Measurements from ENCODE around the gene HBD.

The HBD gene

DNA sequence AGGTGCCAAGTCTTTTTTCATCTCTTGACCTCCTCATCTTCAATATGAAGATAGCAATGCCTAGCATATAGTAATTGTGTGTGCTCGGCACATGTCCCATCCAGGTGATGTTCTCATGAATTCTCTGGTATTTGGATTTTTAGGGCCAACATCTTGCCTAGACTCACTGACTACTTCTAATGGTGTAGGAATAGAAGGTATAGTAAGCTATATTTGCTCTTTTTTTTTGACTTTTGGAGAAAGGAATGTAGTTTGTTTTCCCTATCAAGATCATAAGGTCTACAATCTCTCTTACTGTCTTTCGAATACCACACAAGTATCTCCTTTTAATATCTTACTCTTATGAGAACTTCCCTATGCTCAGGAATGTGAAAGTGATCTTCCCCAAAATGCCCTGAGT, 3.2 kb downstream of the HBD start:
- H3K4me3 ChIP-seq (ENCODE audit: low read depth, low read length): no peak overlapping the region

DNA sequence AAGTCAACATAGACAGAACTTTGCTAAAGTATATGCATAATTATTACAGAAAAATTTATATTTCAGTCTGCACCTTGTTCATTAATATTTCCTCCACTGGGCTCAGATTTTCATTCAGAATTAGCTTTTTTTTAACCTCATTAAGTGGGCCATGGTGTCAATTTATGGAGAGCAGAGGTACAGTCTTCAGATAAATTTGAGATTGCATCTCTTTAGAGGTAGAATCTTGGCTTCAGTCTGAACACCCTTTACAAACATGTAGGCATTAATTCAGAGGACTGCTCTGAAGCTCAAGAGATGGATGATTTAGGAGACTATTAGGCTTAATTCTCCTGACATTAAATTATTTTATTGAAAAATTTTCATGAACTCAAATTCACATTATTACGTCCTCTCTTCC, 4.0 kb downstream of the HBD start:
- TF ChIP-seq, protein P1, sequence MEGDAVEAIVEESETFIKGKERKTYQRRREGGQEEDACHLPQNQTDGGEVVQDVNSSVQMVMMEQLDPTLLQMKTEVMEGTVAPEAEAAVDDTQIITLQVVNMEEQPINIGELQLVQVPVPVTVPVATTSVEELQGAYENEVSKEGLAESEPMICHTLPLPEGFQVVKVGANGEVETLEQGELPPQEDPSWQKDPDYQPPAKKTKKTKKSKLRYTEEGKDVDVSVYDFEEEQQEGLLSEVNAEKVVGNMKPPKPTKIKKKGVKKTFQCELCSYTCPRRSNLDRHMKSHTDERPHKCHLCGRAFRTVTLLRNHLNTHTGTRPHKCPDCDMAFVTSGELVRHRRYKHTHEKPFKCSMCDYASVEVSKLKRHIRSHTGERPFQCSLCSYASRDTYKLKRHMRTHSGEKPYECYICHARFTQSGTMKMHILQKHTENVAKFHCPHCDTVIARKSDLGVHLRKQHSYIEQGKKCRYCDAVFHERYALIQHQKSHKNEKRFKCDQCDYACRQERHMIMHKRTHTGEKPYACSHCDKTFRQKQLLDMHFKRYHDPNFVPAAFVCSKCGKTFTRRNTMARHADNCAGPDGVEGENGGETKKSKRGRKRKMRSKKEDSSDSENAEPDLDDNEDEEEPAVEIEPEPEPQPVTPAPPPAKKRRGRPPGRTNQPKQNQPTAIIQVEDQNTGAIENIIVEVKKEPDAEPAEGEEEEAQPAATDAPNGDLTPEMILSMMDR (IDR thresholded peaks at IDR 0.05; ENCODE audit: low read depth, low read length): no peak
- no peak overlapping the region for H3K4me3 ChIP-seq (ENCODE audit: low read depth, low read length)

More for the DNA sequence above, 3.2 kb downstream of the HBD start:
- TF ChIP-seq, protein P1 (IDR thresholded peaks at IDR 0.05; ENCODE audit: low read depth, low read length): no peak

DNA sequence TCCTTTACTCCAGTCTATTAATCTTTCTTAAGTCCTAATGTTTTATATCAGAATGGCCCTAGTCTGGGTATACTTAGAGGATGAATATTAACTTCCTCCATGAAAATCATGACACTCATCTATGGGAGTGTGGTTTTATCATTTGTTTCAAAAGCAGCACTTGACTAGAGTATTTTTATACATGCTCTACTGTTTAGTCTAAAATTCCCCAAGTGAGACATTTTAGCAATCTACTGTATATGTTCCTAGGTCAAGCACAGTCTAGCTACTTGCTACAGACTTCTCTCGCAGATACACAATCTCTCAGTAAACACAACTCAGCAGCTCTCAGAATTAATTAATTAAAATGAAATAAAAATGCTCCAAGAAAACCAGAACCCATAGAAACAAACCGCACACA, 4.5 kb downstream of the HBD start:
- TF ChIP-seq, protein P1 (IDR thresholded peaks at IDR 0.05; ENCODE audit: low read depth, low read length): no peak
- H3K4me3 ChIP-seq (ENCODE audit: low read depth, low read length): no peak overlapping the region

DNA sequence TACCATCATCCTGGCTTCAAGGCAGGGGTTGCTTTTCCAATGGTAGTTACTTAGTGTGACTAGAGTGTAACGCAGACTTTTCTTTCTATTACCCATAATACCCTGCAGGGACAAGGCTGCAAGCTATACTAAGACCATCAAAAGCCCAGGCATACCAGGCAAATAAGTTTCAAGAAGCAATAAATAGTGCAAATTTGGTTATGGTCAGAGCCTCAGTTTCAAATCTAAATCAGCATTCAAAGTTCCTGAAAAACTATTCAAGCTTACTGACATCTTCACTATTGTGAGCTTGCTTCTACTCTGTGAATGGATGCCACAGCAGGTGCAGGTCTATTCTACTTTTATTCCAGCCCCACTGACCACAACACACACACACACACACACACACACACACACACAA, 4.9 kb downstream of the HBD start:
- H3K4me3 ChIP-seq (ENCODE audit: low read depth, low read length): no peak overlapping the region
- TF ChIP-seq, protein P1 (IDR thresholded peaks at IDR 0.05; ENCODE audit: low read depth, low read length): no peak

DNA sequence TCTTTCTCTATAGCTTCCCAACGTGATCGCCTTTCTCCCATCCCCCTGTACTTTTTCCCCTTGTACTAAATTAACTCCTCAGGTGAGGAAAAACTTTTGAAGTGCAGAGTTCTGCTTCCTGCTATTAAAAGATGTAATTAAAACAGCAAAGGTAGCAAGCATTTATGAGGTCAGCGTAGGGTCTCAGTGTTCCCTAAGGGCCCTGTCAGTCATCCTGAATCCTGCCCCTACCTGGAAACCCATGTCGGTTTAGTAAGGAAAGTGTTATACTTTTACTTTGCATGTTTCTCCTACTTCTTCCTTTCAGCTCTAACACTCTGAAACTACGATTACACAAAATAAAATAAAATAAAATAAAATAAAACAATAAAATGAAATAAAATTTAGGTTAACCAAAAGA, 6.2 kb downstream of the HBD start:
- TF ChIP-seq, protein P1 (IDR thresholded peaks at IDR 0.05; ENCODE audit: low read depth, low read length): no peak
- no peak overlapping the region for H3K4me3 ChIP-seq (ENCODE audit: low read depth, low read length)

DNA sequence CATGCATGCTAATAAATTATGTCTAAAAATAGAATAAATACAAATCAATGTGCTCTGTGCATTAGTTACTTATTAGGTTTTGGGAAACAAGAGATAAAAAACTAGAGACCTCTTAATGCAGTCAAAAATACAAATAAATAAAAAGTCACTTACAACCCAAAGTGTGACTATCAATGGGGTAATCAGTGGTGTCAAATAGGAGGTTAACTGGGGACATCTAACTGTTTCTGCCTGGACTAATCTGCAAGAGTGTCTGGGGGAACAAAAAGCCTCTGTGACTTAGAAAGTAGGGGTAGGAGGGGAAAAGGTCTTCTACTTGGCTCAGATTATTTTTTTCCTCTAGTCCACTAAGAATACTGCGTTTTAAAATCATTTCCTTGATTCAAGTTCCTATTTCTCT, 6.6 kb downstream of the HBD start:
- no peak overlapping the region for H3K4me3 ChIP-seq (ENCODE audit: low read depth, low read length)
- TF ChIP-seq, protein P1 (IDR thresholded peaks at IDR 0.05; ENCODE audit: low read depth, low read length): no peak

DNA sequence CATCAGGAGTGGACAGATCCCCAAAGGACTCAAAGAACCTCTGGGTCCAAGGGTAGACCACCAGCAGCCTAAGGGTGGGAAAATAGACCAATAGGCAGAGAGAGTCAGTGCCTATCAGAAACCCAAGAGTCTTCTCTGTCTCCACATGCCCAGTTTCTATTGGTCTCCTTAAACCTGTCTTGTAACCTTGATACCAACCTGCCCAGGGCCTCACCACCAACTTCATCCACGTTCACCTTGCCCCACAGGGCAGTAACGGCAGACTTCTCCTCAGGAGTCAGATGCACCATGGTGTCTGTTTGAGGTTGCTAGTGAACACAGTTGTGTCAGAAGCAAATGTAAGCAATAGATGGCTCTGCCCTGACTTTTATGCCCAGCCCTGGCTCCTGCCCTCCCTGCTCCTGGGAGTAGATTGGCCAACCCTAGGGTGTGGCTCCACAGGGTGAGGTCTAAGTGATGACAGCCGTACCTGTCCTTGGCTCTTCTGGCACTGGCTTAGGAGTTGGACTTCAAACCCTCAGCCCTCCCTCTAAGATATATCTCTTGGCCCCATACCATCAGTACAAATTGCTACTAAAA, 7.5 kb downstream of the HBD start, which contains the start of gene HBB:
Gene HBB, minus strand, starts transcription at position 340 of the 579 bp plus-strand sequence. Its CDS starts 50 bp downstream, at position 290.
- TF ChIP-seq, protein P1 (IDR thresholded peaks at IDR 0.05; ENCODE audit: low read depth, low read length): no peak
- H3K4me3 ChIP-seq (ENCODE audit: low read depth, low read length): no peak within 1 kb of the TSS
